Astrocyte of the cerebellum (primary cell): Measurements from ENCODE around the gene SLC26A9.

Experiments
- DNase-seq: peaks from one replicate; pipeline ENCODE4 v3.0.0-alpha.2; 2011; ENCODE audit warnings: low read depth
- H3K4me3 ChIP-seq: 2 replicates; pipeline ENCODE4 v1.5.1; 2011; ENCODE audit warnings: mild to moderate bottlenecking, low read depth, low read length, moderate library complexity
- in situ Hi-C: cut with HindIII; loops from 2 replicates; pipeline ENCODE4 v1.10.0; 2017; ENCODE audit warnings: low sequenced_read_pairs
- TF ChIP-seq, protein P1 (sequence below): IDR thresholded peaks from 2 replicates; pipeline ENCODE4 v1.5.1; 2012; ENCODE audit warnings: low read length, low read depth, moderate library complexity, mild to moderate bottlenecking; ENCODE audit errors: missing control alignments

Gene SLC26A9

DNA sequence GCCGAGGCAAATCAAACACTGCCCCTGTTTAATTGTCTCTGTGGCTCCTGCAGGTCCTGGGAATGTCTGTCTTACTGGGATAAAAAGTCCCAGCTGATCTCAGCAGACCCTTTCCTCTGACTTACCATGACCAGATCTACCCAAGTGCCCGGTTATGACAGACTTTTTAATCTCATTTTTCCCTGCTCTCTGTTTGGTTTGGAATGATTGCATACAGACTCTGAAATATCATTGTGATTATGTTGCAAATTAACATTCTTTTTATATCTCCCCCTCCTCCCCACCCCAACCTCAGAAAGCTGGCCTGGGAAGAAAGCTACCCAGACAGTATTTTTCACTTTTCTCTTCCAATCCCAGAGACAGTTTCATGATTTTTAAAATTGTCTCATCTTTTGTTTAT, 43.6 kb upstream of the SLC26A9 start:
- in situ Hi-C loops, result loop anchor here (25.0 kb wide), 1 partner anchor 125 kb away; the partner anchor contains the start of gene AVPR1B
- no peak for DNase-seq
- H3K4me3 ChIP-seq, result no peak overlapping the region
- TF ChIP-seq, protein P1, sequence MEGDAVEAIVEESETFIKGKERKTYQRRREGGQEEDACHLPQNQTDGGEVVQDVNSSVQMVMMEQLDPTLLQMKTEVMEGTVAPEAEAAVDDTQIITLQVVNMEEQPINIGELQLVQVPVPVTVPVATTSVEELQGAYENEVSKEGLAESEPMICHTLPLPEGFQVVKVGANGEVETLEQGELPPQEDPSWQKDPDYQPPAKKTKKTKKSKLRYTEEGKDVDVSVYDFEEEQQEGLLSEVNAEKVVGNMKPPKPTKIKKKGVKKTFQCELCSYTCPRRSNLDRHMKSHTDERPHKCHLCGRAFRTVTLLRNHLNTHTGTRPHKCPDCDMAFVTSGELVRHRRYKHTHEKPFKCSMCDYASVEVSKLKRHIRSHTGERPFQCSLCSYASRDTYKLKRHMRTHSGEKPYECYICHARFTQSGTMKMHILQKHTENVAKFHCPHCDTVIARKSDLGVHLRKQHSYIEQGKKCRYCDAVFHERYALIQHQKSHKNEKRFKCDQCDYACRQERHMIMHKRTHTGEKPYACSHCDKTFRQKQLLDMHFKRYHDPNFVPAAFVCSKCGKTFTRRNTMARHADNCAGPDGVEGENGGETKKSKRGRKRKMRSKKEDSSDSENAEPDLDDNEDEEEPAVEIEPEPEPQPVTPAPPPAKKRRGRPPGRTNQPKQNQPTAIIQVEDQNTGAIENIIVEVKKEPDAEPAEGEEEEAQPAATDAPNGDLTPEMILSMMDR, result no peak

DNA sequence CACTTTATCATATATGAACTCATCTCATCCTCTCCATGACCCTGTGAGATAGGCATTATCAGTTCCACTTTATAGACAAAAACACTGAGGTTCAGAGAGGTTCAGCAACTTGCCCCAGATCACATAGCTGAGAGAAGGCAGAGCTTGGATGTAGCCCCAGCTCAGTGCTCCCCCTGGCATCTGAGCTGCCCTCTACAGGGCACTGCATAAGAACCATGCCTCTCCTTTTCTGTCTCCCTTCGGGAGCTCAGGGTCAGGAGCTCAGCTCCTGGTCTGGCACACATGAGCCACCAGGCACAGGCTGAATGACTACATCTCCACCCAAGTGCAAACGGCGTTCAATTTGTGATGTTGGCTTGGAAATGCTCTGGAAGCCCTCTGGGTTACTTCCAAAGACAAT, 43.0 kb upstream of the SLC26A9 start:
- TF ChIP-seq, protein P1, result no peak
- no peak for DNase-seq
- H3K4me3 ChIP-seq, result no peak overlapping the region
- in situ Hi-C loops, result loop anchor here (25.0 kb wide), 1 partner anchor 126 kb away; the partner anchor contains the start of gene AVPR1B

DNA sequence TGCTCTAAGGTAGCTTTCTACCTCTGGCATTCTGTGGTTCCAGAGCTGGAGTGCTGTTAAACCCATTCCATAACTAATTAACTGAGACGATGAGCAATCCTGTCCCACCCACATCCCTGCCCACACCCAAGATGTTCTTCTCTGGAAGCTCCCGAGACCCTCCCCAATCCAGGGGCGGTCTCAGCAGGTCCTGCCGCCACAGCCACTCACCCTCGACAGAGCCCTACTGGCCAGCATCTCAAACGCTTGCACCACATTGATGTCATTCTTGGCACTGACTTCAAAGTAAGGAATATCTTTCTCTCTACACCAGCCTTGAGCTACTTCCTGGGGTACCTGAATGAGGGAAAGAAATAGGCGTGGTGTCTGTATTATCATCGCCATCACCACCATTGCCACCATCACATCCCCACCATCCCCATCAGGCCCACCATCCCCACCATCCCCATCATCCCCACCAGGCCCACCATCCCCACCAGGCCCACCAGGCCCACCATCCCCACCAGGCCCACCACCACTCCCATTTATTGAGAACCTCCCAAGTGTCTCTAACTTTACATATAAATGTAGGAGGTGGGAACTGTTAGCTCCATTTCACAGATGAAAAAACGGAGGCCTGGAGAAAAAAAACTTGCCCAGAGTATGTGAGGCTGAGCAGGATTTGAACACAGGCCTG, 42.2 kb upstream of the SLC26A9 start:
- in situ Hi-C loops, result loop anchor here (25.0 kb wide), 1 partner anchor 127 kb away; the partner anchor contains the start of gene AVPR1B
- DNase-seq, result no peak
- TF ChIP-seq, protein P1, result no peak
- no peak overlapping the region for H3K4me3 ChIP-seq

DNA sequence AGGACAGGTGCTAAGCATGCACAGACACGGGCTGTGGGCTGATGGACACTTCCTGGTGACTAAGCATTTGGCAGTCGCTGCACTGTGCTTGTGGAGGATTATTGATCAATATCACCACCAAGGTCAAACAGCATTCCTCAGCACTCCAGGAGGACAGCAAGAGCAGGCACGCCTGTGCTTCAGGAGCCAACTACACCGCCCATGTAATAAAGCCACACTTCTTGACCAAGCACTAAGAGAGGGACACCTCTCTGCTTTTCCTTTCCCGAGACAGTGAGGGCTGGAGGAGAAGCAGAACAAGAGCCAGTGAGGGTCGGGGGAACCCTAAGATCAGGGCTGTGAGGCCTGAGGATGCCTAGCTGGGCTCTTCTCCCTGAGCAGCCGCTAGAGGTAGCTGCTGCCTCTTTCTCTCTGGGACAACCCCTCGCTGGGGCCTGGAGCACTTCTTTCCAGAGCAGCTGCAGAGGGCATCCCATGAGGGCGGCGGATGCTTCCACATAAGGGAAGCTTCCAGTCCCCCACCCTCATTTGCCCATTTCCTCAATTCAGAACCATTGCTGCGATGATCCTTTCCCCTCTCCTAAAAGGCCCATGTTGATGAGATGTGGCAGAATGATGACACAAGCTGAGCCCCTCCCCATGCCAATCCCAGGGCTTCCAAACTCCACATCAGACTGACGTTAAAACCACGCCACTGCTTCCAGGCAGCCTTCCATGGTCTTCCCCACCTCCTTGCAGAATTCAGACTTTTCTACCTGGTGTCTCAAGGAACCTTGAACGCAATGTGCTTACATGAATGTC, 40.9 kb upstream of the SLC26A9 start:
- in situ Hi-C loops, result loop anchor here (25.0 kb wide), 1 partner anchor 128 kb away; the partner anchor contains the start of gene AVPR1B
- no peak for DNase-seq
- TF ChIP-seq, protein P1, result peak; percentile 96
- H3K4me3 ChIP-seq, result no peak overlapping the region

DNA sequence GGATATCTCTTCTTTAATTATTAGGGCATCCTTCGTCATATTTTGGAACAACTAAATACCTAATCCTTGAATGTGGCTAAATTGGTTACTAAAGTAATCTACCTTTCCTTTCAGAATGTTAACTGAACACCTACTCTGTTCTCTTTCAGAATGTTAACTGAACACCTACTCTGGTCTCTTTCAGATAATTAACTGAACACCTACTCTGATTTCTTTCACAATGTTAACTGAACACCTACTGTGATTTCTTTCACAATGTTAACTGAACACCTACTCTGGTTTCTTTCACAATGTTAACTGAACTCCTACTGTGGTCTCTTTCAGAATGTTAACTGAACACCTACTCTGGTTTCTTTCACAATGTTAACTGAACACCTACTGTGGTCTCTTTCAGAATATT, 38.0 kb upstream of the SLC26A9 start:
- in situ Hi-C loops, result loop anchor here (25.0 kb wide), 1 partner anchor 131 kb away; the partner anchor contains the start of gene AVPR1B
- DNase-seq, result no peak
- TF ChIP-seq, protein P1, result no peak
- H3K4me3 ChIP-seq, result no peak overlapping the region

DNA sequence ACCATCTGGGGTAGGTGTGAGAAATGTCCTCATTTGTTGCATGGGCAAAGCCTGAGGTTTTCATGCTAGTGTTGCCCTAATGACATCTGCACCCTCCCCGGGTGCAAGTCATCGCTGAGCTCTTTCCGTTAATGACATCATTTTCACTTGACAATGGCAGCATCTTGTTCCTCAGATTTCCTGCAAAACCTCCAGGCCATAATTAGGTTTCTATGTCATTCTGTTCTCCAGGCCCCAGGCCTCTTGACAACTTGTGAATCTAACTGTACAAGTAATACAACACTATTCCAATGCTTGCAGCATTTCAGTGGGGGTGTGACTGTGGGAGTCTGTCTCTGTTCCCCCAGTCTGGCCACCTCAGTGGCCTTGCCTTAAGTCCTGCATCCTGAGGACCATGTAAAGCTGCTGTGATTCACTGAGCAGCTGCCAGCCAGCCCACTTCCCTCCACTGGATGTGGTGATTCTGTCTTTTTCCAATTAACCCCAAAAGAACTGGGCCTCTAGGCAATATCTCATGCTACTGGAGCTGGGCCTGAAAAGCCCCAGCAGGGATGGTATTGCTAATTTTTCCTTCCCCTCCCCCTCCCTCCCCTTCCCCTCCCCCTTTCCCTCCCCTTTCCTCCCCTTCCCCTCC, 37.1 kb upstream of the SLC26A9 start:
- no peak overlapping the region for H3K4me3 ChIP-seq
- in situ Hi-C loops, result loop anchor here (25.0 kb wide), 1 partner anchor 132 kb away; the partner anchor contains the start of gene AVPR1B
- no peak for DNase-seq
- TF ChIP-seq, protein P1, result no peak
